Activated naive CD8-positive, alpha-beta T cell treated with anti-CD3 and anti-CD28 coated beads, Interleukin-2, amount 50 U/mL, for 24 hours (primary cell): ENCODE measurements around the gene C21orf91.

Experiments
- ATAC-seq: fragments of 150-1000 bp; cut with Tn5 transposase; one replicate; pipeline ENCODE4 v1.10.0; 2021
- DNase-seq: peaks from one replicate; pipeline ENCODE4 v3.0.0; 2021
- H3K27ac Mint-ChIP-seq: one replicate; pipeline ENCODE4 v1.8.0; 2021; ENCODE audit warnings: mild to moderate bottlenecking, mixed read lengths
- H3K27me3 Mint-ChIP-seq: one replicate; pipeline ENCODE4 v1.8.0; 2021; ENCODE audit warnings: mixed read lengths
- H3K36me3 Mint-ChIP-seq: one replicate; pipeline ENCODE4 v1.8.0; 2021; ENCODE audit warnings: low read depth, mixed read lengths
- H3K4me1 Mint-ChIP-seq: one replicate; pipeline ENCODE4 v1.8.0; 2021; ENCODE audit warnings: mixed read lengths
- H3K4me3 Mint-ChIP-seq: one replicate; pipeline ENCODE4 v1.8.0; 2021; ENCODE audit warnings: mild to moderate bottlenecking, moderate library complexity, mixed read lengths
- H3K9me3 Mint-ChIP-seq: one replicate; pipeline ENCODE4 v1.8.0; 2021; ENCODE audit warnings: mixed read lengths

Gene C21orf91

DNA sequence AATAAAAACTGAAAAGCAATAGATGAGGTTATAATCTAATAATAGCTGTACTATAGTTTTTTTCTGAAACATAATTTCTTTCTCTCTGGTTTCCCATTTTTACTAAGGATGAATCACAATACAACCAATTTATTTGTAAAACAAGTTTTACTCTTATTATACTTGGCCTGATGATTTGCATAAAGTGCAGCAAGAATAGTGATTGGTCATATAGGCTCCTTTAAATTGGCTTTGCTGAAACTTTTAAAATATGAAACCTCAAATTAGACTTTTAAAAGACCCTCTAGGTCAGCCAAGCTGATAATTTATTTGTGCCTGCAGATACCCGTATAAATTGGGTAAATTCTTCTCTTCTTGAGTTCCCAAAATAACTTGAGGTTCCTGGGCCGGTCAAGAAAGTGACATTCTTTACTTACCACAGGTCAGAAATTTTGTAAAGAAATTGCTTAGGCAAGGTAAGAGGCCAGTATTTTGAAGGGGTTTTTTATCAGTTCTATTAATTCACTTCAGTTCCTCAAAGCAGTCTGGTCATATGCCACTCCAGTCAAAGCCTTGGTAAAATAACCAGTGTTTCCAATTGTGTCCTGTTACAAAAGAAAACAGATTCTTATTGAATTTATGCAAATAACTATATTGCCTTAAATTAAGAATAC is 76.1 kb downstream of the C21orf91 start:
- Mint-ChIP-seq H3K4me1 (peaks cover 15% of the 10 kb centered on the region), H3K27ac (no peak overlapping the region), H3K27me3 (no peaks in the 10 kb centered on the region), H3K4me3 (no peak overlapping the region), H3K36me3 (no peaks in the 10 kb centered on the region), H3K9me3 (peaks cover 3% of the 10 kb centered on the region)
- ATAC-seq, result no peak
- DNase-seq, result no peak

GRCh38 chr21:17742181-17742580 is 77.0 kb downstream of the C21orf91 start:
- DNase-seq, result no peak
- H3K4me3 Mint-ChIP-seq, result no peak overlapping the region
- ATAC-seq, result no peak
- H3K9me3 Mint-ChIP-seq, result peaks cover 3% of the 10 kb centered on the region
- no peaks in the 10 kb centered on the region for H3K27me3 Mint-ChIP-seq
- H3K36me3 Mint-ChIP-seq, result no peaks in the 10 kb centered on the region
- H3K4me1 Mint-ChIP-seq, result peaks cover 15% of the 10 kb centered on the region
- H3K27ac Mint-ChIP-seq, result no peak overlapping the region
